GM18511 (cell line): ENCODE results near the gene RAI1.
A peak's percentile ranks its signal among the peaks of the same experiment; 100 is the strongest.
"Not testable (repeated sequence)": the region's sequence is repeated elsewhere in the genome, so short reads cannot be mapped to it uniquely, and the experiment has no call there.

Source experiments
- ATAC-seq: cut with Tn5 transposase; IDR thresholded peaks from one replicate; pipeline ENCODE4 v1.9.1; 2021; ENCODE audit warnings: mild to moderate bottlenecking, moderate library complexity; ENCODE audit not compliant: unreplicated experiment

Gene RAI1

DNA sequence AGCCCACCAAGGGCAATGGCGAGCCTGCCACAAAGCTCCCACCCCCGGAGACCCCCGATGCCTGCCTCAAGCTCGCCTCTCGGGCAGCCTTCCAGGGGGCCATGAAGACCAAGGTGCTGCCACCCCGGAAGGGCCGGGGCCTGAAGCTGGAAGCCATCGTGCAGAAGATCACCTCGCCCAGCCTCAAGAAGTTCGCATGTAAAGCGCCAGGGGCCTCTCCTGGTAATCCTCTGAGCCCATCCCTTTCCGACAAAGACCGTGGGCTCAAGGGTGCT lies 115.5 kb downstream of the RAI1 start:
- ATAC-seq: no peak

DNA sequence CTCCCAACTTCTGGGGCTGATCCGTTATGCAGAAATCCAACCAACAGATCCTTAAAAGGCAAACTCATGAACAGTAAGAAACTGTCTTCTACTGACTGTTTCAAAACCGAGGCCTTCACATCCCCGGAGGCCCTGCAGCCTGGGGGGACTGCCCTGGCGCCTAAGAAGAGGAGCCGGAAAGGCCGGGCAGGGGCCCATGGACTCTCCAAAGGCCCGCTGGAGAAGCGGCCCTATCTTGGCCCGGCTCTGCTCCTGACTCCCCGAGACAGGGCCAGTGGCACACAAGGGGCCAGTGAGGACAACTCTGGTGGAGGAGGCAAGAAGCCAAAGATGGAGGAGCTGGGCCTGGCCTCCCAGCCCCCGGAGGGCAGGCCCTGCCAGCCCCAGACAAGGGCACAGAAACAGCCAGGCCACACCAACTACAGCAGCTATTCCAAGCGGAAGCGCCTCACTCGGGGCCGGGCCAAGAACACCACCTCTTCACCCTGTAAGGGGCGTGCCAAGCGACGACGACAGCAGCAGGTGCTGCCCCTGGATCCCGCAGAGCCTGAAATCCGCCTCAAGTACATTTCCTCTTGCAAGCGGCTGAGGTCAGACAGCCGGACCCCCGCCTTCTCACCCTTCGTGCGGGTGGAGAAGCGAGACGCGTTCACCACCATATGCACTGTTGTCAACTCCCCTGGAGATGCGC lies 116.0 kb downstream of the RAI1 start:
- no peak for ATAC-seq

DNA sequence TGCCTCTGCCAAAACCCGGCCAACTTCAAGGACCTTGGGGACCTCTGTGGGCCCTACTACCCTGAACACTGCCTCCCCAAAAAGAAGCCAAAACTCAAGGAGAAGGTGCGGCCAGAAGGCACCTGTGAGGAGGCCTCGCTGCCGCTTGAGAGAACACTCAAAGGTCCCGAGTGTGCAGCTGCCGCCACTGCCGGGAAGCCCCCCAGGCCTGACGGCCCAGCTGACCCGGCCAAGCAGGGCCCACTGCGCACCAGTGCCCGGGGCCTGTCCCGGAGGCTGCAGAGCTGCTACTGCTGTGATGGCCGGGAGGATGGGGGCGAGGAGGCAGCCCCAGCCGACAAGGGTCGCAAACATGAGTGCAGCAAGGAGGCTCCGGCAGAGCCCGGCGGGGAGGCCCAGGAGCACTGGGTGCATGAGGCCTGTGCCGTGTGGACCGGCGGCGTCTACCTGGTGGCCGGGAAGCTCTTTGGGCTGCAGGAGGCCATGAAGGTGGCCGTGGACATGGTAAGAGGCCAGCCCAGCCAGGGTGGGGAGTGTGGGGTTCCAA lies 116.8 kb downstream of the RAI1 start:
- no peak for ATAC-seq

DNA sequence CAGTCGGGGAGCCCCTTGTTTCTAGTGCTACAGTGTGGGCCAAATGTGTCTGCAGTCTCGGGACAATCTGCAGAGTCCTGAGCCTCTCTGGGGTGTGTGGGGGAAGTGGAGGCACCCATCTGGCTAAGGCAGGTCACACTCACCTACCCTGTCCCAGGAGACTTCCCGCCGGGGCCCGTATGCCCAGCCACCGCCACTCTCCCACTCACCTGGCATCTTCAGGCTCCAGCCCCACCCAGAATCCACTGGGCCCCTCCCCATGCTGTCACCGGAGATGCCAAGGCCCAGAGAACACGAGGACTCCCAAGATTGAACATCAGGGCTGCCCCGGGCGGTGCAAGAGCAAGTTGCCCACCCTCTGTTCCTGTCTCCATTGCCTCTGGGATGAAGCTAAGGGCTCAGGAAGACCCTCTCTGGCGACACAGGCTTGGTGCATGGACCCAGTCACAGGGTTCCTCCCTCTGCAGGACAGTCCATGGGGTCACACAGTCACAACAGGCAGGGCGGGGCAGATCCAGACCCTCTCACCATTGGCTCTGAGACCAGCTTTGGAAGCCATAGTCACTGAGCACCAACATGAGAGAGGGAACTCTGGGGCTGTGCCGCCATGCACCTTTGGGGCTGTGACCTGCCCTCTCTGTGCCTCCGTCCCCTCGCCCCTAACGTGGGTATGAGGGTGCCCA lies 117.5 kb downstream of the RAI1 start:
- no peak for ATAC-seq

DNA sequence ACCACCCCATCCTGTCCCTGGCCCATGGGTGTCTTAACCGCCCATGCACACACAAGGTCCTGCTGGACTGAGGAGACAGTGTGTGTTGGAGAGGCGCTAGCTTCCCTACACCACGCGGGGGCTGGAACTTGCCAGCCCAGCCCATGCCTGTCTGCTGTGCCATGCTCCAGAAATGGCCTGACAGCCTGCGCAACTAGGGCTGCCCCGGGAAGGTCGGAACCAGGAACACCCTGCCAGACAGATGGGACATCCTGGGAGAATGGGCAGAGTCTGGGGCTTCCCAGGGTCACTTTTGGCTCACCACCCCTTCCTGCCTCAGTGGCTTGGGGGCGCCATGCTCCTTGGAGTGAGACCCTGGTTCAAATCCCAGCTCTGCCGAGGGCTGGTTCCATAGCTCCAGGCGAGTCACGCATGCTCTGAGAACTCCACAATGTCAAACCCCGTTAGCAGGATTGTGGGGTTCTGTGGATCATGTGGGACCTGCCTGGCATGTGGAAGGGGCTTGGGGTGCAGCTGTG lies 119.3 kb downstream of the RAI1 start:
- ATAC-seq: no peak

DNA sequence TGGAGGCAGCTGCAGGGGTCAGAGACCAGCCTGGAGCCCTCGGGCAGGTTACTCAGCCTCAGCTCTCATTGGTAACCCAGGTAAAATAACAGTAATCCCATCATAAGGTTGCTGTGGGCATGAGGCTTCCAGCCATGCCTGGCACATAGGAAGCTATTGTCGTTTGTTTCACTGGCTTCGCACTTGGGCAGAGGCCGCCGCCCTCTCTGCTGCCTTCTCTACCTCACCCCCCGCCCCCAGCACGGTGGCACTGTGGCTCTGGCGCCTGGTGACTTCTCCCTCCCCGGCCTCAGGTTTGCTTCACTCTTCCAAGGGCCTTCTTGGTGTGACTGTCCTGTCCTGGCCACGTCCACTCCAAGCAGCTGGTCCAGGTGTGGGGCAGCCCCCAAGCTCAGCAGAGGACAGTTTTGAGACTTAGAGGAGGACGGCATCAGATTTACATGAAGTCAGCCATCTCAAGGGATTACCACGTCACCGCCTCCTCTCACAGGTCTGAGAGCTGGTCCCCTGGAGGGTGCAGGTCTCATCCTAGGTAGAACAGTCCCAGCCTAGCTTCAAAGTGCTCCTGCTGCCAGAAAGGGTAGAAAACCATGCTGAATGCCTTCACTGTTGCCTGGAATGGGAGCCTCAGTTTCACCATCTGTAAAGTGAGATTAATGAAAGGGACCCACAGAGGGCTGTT lies 120.7 kb downstream of the RAI1 start:
- ATAC-seq: no peak

DNA sequence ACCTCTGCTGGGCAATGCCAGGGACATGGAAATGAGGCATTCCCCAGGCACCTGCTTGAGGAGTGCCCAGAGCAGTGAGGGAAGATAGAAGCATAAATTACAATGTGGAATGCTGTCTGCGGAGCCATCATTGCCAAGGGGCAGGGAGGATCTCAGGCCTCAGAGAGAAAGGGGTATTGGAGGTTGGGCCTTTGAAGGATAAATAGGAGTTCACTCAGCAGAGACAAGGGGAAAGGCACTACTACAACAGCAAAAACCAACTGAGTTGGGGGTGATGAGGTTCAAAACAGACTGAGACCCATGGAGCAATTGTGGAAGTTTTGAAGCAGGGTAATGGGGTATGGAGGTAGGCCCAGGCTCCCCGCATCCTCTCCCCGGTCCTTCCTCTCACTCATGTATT lies 122.7 kb downstream of the RAI1 start:
- no peak for ATAC-seq

DNA sequence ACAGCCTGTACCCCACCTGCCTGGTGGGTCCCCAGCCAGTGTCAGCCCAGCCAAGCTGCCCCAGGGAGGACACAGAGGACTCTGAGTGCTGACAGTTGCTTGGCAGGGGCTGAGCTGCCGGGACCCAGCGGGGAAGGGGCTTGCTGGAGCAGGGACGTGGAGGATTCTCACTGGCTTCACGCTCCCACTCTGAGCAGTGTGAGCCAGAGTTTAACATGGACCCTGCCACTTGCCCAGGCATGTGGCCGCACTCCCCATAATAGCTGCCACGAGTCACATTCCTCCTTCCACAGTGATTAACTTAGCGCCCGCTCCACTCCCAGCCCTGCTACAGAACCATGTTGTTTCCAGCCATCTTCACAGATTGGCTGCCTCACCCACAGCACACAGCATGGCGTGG lies 124.3 kb downstream of the RAI1 start:
- ATAC-seq: no peak

DNA sequence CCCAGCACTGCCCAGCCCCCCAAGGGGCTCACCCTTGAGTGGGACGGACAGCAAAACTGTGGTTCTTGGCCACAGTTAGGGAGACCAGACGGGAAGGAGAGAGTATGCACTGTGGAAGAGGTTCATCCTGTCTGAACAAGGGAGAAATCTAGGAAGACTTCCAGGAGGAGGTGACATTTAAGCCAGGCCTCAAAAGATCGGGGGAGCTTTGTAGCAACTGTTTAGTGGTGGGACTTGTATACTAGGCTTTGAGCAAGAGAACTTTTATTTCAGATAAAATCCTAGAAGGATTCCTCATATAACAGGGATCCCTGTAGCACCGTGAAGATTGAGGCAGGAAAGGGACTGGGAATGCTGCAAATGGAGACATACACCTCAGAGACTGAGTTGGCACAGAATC lies 124.8 kb downstream of the RAI1 start:
- ATAC-seq: no peak

DNA sequence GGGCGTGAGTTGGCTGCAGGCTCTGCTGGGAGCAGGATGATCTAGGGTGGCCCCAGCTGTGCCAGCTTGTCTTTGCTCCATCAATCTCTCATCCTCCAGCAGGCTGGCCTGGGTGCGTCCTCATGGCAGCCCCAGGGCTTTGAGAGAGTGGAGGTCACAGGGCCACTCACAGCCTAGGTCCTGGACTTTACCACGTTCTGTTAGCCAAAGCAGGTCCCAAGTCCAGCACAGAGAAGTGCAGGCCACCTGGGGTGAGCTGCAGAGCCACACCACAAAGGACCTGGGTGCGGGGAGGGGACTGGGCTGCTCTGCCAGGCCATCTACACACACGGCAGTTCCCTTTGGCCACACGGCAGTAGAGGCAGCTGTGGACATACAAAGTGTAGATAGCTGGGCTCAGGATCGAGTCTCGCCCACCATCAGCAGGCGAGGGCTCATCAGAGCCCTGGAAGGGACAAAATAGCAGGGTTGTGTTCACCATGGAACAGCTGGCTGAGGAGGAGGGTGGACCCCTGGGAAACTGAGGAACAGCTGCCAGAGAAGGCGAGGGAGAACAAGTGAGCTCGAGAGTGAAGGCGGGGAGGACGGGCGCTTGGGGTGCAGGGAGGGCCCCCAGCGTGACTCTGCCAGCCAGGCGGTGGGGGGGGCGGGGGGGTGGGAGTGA lies 125.5 kb downstream of the RAI1 start:
- no peak for ATAC-seq

DNA sequence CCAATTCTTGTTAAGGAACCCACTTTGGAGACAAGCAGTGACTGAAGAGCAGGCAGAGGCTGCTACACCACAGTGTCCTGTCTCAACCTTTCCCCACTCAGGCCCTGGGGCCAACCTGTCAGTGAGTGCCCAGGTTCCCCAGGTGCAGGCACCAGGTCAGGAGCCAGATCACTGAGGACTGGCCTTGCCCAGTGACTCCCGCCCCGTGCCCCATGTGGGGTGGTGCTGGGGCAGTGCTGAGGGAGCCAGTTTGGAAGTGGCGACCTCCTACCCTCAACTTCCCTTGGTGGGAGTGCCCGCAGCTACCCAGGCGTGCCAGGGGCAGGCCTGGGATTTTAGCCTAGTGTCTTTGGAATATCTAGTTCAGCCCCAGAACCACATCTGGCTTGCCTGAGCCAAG lies 126.2 kb downstream of the RAI1 start:
- ATAC-seq: no peak

DNA sequence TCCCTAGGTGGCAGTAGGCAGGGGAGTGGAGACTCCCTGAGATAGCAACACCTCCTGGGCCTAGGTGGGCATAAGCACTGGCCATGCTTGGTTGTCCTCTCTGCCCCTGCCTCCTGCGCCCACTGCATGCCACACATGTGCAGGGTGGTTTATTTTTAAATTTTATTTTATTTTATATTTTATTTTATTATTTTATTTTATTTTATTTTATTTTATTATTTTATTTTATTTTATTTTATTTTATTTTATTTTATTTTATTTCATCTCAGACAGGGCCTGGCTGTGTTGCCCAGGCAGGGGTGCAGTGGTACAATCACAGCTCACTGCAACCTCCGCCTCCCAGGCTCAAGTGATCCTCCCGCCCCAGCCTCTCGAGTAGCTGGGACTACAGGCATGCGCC lies 126.9 kb downstream of the RAI1 start:
- not testable (repeated sequence) for ATAC-seq

DNA sequence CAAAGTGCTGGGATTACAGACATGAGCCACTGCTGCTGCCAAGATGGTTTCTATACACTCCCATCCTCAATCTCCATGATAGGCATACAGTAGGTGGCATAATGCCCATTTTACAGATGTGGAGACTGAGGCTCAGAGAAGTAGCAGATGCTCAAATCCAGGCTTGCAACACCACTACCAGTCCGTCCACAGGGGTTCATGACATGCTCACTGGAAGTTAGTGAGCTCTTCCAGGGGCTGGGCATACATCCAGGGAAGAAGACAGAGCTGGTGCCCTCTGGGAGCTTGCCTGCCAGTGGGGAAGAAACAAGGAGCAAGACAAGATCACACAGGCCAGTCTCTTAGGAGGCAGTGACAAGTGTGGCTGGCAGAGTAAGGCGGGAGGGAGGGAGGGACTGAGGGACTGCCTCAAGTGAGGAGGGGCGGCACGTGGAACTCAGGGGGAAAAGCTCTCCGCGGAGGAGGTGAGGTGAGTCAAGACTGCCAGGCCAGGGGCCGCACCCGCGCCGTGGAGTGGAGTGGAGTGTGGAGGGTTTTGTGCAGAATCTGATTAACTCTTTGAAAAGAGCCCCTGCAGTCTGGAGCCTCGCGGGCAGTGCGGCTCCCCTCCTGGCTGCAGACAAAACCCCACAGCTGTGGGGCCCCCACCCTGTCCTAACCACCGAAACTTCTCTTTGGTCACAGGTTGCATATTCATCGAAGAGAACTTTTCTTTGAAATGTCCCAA lies 127.6 kb downstream of the RAI1 start:
- ATAC-seq: no peak

DNA sequence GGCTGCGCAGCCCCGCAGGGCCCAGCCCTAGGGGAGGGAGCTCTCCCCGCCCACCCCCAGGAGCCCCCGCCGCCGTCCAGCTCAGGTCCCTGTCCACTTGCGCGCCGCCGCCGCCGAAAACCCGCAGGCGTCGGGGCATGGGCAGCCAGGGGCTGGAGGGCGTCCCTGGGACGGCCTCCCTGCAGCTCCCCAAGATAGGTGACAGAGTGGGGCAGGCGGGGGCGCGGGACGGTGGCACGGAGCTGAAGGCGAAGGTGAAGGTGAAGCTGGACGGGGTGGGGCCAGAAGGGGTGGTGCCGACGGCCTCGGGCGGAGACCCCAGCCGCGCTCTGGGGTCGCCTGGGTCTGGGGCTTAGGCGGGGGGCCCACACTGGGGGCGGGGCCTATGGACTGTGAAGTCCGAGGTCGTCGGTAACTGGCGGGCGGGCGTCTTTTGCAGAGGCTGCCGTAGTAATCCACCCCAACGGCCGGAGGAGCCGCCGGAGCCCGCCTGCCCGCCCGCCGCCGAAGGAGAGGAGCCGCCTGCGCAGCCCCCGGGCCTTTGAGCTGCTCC lies 128.3 kb downstream of the RAI1 start:
- no peak for ATAC-seq

DNA sequence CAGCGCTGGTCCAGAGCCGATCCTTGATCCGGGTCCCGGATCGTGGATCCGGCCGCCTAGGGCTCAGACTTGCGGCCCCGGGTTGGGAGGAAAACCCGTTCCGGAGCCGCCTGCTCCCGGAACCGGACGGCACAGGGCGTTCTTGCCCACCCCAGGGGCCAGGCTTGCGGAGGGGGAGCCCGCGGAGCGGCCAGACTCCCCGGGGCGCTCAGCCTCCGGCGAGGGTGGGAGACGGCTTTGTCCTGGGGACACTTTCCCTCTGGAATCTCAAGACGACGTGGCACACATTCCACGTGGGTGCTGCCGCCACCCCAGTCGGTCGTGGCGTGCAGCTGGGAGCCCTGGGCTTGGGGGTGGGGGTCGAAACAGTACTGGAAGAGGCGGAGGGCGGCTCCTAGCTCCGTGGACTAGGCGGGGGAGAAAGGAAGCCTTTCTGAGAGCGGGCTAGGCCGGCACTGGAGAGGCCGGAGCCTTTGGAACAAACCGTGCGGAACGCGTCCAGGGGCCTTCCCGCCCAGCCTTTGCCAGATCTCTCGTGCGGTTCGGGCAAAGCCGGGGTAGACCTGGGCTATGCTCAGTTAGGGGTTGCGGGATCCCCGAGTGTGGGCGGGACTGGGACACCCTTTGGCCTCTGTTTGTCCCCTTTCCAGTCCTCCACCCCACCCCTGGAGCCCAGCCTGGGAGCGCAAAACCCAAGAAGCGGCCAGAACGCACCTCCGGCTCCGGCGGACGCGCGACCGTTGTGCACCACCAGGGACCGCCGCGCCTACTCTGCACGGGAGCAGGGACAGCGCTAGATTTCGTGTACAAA lies 129.0 kb downstream of the RAI1 start:
- no peak for ATAC-seq

DNA sequence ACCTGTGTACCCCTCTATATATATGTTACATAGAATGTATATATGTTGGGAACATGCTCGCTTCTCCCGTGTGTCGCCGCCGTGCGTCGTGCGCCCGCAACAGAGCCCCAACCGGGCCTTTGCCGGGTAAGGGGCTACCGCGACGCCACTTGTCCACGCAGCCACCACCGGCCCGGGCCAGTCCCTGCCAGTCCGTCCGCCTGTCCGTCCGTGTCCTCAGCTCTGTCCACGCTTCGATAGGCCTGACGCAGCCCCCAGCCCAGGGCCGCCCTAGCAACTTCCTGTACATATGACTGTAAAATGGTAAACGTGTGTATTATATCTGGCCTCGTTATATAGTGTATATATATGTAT lies 129.6 kb downstream of the RAI1 start:
- no peak for ATAC-seq

DNA sequence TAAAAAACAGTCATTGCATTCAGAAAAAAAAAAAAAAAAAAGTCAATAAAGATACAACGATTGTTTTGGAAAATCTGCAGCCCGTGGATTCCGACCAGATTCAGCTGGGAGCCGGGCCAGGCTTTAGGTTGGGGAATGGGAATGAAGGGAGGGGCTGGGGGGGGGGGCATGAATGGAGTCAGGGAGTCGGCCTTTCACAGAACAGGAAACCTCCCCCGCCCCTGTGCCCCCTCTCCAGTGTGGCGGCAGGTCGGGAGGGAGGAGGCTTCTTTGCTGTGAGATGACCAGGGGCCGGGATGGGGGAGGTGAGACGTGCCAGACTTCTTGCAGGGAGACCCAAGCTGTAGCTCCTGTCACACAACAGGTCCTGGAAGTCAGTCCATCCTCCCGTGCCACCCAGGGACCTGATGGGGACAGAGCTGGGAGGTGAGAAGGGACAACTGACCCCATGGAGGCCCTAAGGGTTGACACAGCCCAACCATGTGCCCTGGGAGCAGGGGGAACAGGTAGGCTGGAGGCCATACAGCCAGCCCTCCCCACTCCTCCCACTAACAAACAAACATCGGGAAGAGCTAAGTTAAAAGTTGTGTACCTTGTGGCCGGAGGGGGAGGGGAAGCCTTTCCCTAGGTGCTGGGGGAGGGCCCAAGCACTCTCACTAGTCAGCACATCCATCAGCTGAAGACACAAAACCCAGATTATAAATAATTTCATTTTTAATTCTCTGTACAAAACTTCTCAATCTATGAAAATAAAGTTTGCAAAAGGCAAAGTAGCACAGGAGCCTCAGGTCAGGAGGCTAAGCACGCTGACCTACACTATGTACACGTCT lies 130.3 kb downstream of the RAI1 start:
- ATAC-seq: no peak

DNA sequence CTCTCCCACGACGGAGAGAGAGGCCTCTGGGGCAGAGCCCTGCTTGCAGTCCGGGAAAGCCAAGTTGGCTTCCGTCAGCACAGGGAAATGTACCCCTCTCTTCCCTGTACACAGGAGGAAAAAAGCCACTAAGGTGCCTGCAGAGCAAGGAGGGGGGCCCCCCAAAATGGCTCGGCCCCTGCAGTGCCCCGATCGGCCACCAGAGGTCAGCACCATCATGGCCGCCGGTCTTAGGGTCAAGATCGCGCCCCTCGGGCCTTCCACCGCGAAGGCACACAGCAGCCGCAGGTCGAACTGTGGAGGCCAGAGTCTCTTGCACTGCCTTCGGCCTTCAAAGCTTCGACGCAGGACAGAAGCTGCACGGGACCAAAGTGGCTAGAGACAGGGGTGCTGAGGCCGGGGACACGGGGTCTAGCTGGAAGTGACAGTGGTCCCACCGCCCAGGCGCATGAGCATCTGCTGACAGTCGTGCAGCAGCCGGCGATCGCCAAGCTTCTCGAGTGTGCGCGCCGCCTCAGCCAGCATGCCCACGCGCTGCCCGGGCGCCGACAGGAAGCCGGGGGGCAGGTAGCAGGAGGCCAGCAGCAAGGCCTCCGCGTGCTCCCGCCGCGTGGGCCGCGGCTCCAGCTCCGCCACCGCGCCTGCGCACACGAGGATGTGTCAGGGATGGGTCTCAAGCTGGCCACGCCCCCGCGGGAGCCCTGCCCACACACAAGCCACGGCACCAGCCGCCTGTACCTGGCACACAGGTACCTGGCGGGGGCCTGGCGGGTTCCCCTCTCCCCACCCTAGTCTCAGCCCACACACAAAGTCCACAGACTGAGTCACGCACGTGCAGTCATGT lies 131.2 kb downstream of the RAI1 start:
- ATAC-seq: peak; percentile 46
